Upper lobe of right lung (tissue), 1 donor: ENCODE results near the gene TDRD12. TPM values are rescaled to one million over a fixed set of nuclear protein-coding genes. Genes with fewer than 3 reads are reported as not detected.
A peak's percentile ranks its signal among the peaks of the same experiment; 100 is the strongest.
"Not testable (repeated sequence)": the region's sequence is repeated elsewhere in the genome, so short reads cannot be mapped to it uniquely, and the experiment has no call there.

Source experiments
- ATAC-seq: fragments of 200-7000 bp; cut with Tn5 transposase; one replicate; pipeline ENCODE4 v1.9.1; 2020; ENCODE audit warnings: mild to moderate bottlenecking, moderate library complexity
- DNase-seq: peaks from one replicate; pipeline ENCODE4 v3.0.0-alpha.2; 2020
- H3K27ac ChIP-seq: fragments of 200-600 bp; one replicate; pipeline ENCODE4 v1.8.0; 2022
- H3K27me3 ChIP-seq: fragments of 200-600 bp; one replicate; pipeline ENCODE4 v1.8.0; 2022; ENCODE audit warnings: mild to moderate bottlenecking
- H3K36me3 ChIP-seq: fragments of 200-600 bp; one replicate; pipeline ENCODE4 v1.8.0; 2022
- H3K4me1 ChIP-seq: fragments of 200-600 bp; one replicate; pipeline ENCODE4 v1.8.0; 2022
- H3K4me3 ChIP-seq: fragments of 200-600 bp; one replicate; pipeline ENCODE4 v1.8.0; 2022; ENCODE audit warnings: mild to moderate bottlenecking
- H3K9me3 ChIP-seq: fragments of 200-600 bp; one replicate; pipeline ENCODE4 v1.8.0; 2022
- intact Hi-C: fragments of 100-400 bp; cut with DNase I; formaldehyde crosslinking; loops from one replicate; pipeline ENCODE4 v1.11.0; 2022
- total RNA-seq: library from RNA; stranded (reverse); fragmentation: NEBNext Ultra II Directional; extraction: Animal tissue kit (Norgen Biotek cat#: 25700); gene quantifications from one replicate; pipeline ENCODE4 v1.2.1, GENCODE V29; 2021
- TF ChIP-seq, protein P1 (sequence below): fragments of 200-600 bp; IDR thresholded peaks from one replicate; pipeline ENCODE4 v1.8.0; 2022; ENCODE audit warnings: antibody characterized with exemption
- donor health status: DM: no; HTN: yes; CAD: no; lungs with severe emphysema.

Gene TDRD12
- total RNA-seq, 1 donor from 2014 or later = not detected

DNA sequence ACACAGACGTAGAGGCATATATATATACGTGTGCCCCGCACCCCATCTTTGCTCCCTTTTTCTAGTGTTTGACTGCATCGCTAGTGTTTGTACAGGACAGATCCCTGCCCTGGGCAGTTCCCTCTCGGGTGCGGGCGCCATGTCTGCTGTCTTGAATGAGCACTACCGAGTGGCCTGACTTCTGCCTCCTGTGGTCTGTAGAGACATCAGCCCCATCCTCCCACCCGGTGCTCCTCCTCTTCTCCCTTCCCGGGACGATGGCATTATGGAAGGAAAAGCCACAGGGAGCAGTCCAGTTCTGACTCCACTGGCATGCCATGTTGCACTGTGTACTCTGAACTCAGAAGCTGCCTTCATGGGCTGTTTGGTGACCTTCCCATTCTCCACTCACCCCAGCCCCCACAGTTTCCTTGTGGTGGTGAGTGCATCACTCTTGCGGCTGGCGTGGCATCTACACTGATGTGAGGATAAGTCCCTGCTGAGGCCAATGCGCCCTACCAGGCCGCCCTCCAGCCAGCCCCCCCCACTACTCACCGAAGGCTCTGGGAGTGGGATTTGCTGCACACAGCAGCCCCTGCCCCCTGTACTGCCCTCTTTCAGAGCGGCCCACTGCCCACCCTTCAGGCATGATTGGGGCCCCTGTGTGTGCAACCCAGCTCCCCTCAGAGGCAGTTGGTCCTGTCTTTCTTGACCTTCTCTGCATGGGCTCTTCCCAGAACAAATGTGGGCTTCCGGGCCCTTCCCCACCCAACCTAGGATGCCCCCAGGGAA lies 25.2 kb downstream of the TDRD12 start:
- TF ChIP-seq, protein P1, sequence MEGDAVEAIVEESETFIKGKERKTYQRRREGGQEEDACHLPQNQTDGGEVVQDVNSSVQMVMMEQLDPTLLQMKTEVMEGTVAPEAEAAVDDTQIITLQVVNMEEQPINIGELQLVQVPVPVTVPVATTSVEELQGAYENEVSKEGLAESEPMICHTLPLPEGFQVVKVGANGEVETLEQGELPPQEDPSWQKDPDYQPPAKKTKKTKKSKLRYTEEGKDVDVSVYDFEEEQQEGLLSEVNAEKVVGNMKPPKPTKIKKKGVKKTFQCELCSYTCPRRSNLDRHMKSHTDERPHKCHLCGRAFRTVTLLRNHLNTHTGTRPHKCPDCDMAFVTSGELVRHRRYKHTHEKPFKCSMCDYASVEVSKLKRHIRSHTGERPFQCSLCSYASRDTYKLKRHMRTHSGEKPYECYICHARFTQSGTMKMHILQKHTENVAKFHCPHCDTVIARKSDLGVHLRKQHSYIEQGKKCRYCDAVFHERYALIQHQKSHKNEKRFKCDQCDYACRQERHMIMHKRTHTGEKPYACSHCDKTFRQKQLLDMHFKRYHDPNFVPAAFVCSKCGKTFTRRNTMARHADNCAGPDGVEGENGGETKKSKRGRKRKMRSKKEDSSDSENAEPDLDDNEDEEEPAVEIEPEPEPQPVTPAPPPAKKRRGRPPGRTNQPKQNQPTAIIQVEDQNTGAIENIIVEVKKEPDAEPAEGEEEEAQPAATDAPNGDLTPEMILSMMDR = no peak
- no peak overlapping the region for H3K4me3 ChIP-seq
- H3K36me3 ChIP-seq = no peaks in the 10 kb centered on the region
- H3K4me1 ChIP-seq = no peaks in the 10 kb centered on the region
- ATAC-seq = peak; percentile 20
- H3K27ac ChIP-seq = no peak overlapping the region
- DNase-seq = no peak
- no peaks in the 10 kb centered on the region for H3K27me3 ChIP-seq
- intact Hi-C loops = no loop called here
- H3K9me3 ChIP-seq = no peaks in the 10 kb centered on the region

DNA sequence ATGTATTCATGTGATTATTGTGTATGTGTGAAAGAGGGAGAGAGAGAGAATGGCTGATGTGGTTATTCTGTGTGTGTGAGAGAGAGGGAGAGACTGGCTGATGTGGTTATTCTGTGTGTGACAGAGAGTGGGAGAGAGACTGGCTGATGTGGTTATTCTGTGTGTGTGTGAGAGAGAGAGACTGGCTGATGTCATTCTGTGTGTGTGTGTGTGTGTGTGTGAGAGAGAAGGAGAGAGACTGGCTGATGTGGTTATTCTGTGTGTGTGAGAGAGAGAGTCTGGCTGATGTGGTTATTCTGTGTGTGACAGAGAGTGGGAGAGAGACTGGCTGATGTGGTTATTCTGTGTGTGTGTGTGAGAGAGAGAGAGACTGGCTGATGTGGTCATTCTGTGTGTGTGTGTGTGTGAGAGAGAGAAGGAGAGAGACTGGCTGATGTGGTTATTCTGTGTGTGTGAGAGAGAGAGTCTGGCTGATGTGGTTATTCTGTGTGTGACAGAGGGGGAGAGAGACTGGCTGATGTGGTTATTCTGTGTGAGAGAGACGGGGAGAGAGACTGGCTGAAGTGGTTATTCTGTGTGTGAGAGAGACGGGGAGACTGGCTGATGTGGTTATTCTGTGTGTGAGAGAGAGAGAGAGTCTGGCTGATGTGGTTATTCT lies 26.2 kb downstream of the TDRD12 start:
- not testable (repeated sequence) for ATAC-seq

DNA sequence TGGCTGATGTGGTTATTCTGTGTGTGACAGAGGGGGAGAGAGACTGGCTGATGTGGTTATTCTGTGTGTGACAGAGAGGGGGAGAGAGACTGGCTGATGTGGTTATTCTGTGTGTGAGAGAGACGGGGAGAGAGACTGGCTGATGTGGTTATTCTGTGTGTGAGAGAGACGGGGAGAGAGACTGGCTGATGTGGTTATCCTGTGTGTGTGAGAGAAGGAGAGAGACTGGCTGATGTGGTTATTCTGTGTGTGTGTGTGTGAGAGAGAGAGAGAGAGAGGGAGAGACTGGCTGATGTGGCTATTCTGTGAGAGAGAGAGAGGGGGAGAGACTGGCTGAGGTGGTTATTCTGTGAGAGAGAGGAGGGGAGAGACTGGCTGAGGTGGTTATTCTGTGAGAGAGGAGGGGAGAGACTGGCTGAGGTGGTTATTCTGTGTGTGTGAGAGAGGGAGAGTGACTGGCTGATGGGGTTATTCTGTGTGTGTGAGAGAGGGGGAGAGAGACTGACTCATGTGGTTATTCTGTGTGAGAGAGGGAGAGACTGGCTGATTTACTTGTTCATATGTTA lies 27.1 kb downstream of the TDRD12 start:
- H3K9me3 ChIP-seq, H3K27me3 ChIP-seq, H3K36me3 ChIP-seq, H3K27ac ChIP-seq, DNase-seq, ATAC-seq, intact Hi-C loops, H3K4me3 ChIP-seq, H3K4me1 ChIP-seq: not testable (repeated sequence)

More for the DNA sequence above, 26.2 kb downstream of the TDRD12 start:
- intact Hi-C loops, H3K27me3 ChIP-seq, H3K4me3 ChIP-seq, H3K4me1 ChIP-seq, H3K36me3 ChIP-seq, H3K9me3 ChIP-seq, H3K27ac ChIP-seq, DNase-seq: not testable (repeated sequence)

DNA sequence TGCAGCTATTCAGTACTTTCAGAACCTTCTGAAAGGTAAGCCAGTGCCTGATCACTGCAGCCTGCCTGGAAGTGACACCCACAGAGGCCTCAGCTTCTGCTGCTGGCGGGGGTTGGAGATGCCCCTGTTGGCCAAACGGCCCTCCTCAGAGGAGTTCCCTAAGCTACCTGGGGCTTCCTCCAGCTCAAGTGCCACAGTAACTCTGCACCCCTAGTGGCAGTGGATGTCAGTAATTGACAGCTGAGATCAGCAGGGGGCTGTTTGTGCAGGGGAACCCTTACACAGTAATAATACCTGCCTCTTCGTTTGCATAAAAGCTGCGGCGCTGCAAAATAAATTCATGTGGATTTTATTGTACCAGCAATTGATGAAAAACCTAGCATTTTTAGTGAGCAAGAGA lies 28.9 kb downstream of the TDRD12 start:
- H3K9me3 ChIP-seq = no peaks in the 10 kb centered on the region
- no peak overlapping the region for H3K27ac ChIP-seq
- no peaks in the 10 kb centered on the region for H3K36me3 ChIP-seq
- DNase-seq = no peak
- no peaks in the 10 kb centered on the region for H3K27me3 ChIP-seq
- TF ChIP-seq, protein P1 = peak; percentile 9
- ATAC-seq = no peak
- H3K4me3 ChIP-seq = no peak overlapping the region
- intact Hi-C loops = no loop called here
- H3K4me1 ChIP-seq = no peaks in the 10 kb centered on the region

DNA sequence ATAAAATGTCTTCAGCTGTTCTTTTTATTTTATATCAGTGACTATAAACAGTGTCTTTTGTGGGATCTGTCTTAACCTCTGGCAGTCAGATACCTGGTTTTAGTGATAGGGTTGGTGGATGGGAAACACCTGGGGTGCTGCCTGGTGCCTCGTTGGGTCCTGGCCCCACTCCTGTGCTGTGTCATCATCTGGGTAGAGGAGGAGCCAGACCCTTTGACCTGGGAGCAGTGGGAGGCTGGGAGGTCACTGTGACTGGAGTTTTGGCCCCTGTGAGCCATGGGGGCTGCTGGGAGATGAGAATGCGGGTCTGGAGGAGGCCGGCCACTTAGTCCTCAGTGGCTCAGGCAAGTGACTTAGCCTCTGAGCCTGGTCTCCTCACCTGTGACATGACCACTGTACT lies 29.4 kb downstream of the TDRD12 start:
- no peaks in the 10 kb centered on the region for H3K27me3 ChIP-seq
- no peaks in the 10 kb centered on the region for H3K9me3 ChIP-seq
- no peaks in the 10 kb centered on the region for H3K4me1 ChIP-seq
- ATAC-seq = no peak
- H3K4me3 ChIP-seq = no peak overlapping the region
- DNase-seq = no peak
- no peaks in the 10 kb centered on the region for H3K36me3 ChIP-seq
- intact Hi-C loops = no loop called here
- H3K27ac ChIP-seq = no peak overlapping the region
- TF ChIP-seq, protein P1 = no peak

DNA sequence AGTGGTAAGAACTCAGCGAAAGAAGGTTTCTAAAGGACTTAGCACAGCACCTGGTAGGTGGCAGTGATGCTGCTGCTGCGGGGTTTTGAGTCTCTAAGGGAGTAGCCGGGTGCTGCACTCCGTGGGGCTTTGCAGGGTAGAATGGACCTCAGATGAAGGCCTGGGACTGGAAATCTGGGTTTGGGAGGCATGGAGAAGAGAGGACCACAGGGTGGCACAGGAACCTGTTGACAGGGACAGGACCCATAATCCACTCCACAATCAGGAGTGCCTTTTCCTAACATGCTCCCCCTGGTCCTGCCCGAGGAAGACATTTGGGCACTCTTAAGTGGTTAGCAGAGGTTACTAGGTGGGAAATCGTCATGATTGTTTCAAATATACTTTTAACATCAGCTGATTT lies 29.8 kb downstream of the TDRD12 start:
- DNase-seq (no peak), ATAC-seq (no peak)
- intact Hi-C loops = no loop called here
- H3K9me3 ChIP-seq = no peaks in the 10 kb centered on the region
- H3K4me1 ChIP-seq = no peaks in the 10 kb centered on the region
- TF ChIP-seq, protein P1 = no peak
- no peaks in the 10 kb centered on the region for H3K27me3 ChIP-seq
- H3K27ac ChIP-seq = no peak overlapping the region
- H3K4me3 ChIP-seq = no peak overlapping the region
- no peaks in the 10 kb centered on the region for H3K36me3 ChIP-seq
